HG02623 (cell line): ENCODE measurements around the gene DGKB.

ENCODE experiments used
- ATAC-seq: cut with Tn5 transposase; IDR thresholded peaks from one replicate; pipeline ENCODE4 v1.9.1; 2021; ENCODE audit warnings: moderate library complexity; ENCODE audit not compliant: unreplicated experiment

DGKB gene

DNA sequence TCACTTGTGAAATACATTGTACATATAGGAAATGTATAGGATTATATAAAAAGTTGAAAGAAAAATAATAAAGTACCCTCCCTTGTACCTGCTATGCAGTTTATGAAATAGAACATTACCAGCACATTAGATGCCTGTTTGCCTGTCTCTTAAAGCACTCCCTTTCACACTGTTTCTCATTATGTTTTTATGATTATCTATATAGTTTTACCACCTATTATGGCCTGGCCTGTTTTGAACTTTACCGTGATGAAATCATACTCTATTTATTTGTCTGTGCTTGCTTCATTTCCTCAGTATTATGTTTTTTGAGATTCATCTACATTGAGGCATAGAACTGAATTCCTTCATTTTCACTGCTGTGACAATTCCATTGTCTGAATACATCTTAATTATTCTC, 41.1 kb downstream of the DGKB start:
- no peak for ATAC-seq

DNA sequence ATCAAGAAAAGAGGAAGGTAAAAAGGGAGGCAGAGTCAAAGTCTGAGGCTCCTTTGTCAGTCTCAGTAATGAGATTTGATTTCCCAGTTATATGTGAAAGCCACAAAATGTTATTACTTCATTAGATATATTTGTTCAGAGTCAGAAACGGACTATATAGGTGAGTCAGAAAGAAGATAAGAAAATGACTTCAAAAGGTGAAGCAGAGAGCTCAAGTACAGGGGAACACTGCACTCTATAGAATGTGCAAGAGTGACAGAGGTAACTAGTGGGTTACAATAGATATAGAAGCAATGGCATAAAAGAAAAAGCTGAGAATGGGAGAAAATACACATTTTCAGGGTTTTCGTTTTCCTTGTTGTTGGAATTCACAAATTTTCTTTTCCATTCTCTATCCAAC, 43.3 kb downstream of the DGKB start:
- ATAC-seq = no peak

DNA sequence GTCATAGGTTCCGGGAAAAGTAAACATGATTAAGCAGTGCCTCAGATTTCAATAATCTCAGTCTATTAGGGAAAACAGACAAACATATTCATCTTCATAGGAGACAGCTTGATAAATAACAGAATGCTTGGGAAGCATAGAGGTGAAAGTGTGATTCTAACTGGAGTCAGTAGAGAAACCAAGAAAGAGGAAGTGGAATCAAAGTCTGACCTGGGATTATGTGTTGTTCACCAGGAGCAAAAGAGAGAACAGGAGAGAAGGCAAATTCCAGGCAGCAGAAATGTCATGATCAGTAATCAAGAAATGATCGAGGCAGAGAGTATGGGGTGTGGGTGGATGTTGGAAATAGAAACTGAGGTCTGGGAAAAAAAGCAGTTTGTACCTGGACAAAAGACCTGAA, 43.7 kb downstream of the DGKB start:
- no peak for ATAC-seq

DNA sequence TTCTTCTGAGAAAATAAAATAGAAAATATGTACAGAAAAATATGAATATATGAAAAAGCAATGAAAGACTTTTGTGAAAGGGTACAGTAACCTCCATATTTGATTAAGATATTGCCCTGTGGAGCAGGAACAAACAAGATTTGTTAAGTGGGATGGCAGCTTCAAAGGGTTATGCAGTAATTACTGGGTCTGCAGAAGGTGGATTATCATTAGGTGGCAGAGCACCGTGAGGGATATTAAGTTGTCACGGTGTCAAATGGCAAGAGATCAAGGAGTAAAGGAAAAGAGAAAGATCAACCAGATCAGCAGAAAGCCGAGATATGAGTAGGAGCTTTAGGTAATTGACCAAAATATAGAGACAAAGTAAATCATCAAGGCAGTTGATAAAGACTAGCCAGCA, 44.1 kb downstream of the DGKB start:
- ATAC-seq = no peak

DNA sequence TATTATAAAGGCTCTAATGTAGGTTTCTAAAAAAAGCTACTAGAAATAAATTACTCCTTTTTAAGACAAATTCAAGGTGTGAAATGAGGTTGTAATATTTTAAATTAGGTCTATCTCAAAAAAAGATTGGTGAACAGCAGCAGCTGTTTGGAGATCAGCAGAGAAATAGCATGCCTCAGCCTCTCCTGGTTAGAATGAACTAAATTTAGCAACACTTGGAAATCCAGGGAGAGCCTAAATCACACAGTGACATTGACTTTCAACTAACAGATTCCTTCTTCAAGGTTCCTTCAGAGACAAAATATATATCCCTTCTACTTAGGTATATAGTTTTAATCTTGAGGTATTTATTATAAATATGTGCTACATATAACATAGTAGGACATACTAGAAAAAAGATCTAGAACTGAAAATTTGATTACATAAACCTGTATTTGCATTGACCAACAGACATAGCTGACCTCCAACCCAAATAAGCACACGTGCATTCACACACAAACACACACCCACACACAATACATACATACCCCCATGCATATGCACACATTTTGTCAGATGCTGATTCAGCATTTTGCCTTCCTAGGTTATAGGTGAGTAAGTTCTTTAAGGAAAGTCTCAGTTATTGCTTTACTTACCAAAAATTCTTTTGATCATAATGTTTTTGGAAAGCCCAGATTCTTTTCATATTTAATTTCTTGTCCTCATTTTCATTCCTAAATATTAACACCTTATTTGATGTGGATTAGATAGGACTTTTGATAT, 47.3 kb downstream of the DGKB start:
- no peak for ATAC-seq

DNA sequence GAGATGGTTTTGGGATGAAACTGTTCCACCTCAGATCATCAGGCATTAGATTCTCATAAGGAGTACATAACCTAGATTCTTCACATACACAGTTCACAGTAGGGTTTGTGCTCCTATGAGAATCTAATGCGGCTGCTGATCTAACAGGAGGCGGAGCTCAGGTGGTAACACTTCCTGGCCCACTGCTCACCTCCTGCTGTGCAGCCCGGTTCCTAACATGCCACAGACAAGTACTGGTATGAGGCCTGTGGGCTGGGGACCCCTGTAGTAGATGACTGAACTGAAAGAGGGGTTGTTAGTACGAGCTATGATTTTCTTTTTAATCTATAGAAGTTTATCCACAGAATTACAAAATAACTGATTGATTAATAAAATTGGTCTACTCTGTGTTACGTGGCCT, 48.1 kb downstream of the DGKB start:
- ATAC-seq = no peak

DNA sequence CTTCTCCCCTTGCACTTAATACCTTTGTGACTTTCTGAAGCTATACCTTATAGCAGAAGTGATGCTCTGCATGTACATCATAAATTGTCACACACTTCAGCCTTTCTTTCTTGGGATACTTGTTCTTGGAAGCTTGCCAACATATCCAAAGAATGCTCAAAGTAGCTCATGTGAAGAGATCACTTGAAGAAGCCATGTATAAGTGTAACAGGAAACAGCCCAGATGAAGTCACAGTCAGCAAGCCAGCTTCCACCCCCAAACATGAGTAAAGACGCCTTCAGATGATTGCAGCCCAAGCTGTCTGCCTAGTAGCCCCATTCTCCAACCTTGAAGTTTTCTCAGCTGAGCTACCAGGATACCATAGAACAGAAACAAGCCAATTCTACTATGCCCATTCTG, 50.9 kb downstream of the DGKB start:
- ATAC-seq = no peak

DNA sequence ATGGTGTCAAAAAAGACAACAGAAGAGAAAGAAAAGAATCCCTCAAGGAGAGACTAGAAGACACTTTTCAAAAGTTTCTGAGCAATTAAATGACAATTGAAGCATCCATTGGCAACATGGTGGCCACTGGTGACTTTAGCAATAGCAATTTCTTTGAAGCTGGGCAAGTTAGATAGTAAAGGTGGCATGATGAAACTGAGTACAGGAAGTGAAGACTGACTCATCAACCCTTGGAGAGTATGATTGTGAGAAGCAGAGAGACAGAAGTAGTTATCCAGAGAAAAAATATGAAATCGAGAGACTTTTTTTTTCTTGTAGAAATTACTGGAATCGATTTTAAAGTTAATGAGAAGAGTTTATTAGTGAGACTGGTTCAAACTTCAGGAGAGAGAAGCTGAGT, 52.5 kb downstream of the DGKB start:
- ATAC-seq = no peak

DNA sequence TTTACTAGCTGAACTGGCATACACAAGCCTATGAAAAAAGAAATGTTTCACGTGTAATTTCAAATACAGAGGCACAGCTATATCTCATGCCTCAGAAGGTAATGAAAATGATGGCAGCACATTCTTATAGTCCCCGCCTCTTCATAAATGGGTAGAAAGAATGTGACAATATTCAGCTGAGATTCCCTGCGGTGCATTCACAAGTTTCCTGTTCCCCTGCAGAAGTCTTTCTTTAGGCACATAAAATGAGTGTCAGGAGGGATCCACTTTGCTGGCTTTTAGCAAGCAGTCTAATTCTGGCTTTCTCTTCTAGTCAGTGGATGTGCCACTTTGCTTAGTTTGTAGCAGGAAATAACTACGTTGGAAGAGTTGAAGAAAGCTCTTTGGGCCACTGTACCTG, 56.1 kb downstream of the DGKB start:
- no peak for ATAC-seq

DNA sequence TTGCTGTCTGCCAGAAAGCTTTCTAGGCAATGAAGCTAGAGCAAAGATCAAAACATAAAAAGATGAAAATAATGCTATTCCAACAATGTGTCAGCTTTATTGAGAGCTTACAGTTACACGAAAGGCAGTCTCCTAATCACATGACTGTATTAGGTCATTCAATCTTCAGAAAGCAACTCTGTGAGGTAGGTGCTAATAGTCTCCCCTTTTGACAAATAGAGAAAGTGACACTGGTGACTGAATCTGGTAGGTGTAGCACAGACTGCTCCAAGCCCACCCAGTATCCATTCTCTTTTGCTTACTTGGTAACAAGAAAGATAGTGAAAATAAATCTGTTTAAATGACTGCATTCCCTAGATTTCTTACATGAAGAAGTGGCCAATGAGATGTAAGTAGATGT, 58.8 kb downstream of the DGKB start:
- no peak for ATAC-seq

DNA sequence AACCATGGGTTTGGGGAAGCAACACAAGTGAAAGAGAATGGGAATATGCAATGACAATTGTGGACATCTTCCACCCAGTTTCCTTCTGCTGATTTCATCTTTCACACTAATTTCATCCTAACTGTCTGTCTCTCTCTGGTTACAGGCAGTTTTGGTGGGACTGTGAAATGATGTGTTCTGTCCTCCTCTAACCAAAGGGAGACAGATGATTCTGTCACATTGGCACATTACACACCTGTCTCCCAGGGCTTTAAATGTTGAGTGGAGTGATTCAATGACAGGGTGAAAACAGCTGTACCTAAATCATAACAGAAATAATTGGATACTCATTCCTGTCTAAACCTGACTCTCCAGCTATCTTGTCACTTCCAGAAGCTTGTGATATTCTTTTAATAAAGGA, 60.0 kb downstream of the DGKB start:
- ATAC-seq = no peak

DNA sequence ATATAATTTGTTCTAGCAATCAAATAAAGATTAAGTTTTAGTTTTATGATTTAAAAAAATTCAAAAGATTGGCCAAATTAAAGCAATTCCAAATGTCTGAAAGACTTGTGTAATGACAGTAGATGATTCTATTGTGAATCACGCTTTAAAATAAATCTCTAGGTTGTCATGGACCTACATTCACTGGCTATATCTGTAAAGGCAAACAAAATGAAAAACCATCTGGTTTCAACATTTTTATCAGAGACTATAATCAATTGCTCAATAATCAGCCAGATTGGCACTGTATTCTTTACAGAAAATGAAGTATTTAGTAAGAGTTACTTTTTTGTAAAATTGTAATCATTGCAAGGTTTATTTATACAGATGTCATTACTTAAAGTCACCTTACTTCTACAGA, 60.7 kb downstream of the DGKB start:
- ATAC-seq = no peak

DNA sequence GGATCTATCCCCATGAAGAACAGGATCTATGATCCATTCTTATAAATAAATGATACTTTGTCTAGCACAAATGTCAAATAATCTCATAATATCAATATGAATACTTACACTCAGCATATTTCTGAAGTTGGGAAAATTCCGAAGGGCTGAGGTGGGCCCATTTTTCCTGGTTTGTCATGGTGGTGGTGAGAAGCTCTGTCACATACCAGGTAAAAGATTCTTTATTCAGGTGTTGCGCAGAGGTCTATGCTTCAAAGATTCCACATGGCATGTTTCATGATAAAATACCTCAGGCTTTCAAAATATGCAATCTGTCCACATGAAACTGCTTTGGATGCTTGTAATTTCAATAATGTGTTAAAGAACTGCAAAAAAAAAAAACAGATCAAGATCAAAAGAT, 61.5 kb downstream of the DGKB start:
- no peak for ATAC-seq

DNA sequence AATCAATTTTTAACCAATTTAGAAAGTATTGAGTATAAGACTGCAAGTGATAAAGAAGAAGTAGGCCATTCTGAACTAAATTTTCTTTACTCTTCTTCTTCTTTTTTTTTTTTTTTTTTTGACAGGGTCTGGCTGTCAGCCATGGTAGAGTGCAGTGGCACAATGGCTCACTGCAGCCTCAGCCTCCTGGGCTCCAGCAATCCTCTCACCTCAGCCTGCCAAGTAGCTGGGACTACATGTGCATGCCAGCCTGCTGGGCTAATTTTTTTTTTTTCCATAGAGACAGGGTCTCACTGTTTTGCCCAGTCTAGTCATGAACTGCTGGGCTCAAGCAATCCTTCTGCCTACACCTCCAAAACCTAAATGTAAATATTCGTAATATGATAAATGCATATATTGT, 63.2 kb downstream of the DGKB start:
- ATAC-seq = no peak

DNA sequence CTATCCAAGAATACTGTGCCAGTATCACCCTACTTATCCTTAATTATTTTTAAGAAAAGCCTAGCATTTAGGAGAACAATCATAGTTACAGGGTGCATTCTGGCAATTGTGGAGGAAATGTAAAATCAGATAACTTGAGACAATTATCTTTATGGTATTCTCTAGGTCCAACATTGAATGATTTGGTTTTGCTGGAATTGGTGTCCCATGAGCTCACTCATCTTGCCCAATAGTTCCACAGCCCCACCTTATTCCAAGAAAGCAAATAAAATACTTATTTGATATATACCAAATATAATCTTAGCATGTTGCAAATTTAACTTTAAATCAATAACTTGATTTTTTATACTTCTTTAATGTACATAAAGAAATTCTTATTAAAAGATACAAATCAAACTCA, 65.3 kb downstream of the DGKB start:
- ATAC-seq = no peak

DNA sequence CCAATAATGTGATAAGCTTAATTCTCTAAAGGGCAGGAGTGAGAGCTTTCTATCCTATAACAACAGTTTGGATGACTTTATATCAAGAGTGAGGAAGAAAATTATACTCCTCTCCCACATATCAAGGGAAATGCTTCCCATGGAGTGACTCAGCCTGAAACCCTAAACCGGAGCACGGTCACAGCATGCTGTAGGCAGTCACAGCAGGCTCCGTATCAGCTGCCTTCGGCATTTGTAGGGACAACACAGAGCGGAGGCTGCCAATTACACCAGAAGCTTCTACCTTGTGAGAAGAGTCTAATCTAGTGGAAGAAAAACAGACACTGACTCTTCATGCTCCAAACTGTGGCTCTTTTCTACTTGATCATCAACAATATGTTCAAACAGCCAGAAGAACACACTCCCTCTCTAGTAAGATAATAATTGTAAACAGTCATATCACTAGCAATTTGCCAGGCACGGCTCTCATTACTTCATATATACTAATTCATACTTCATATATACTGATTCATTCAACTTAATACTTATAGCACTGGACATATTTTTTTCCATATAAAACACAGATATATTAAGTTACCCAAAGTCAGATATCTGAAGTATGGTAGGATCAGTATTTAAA, 65.9 kb downstream of the DGKB start:
- ATAC-seq = no peak

DNA sequence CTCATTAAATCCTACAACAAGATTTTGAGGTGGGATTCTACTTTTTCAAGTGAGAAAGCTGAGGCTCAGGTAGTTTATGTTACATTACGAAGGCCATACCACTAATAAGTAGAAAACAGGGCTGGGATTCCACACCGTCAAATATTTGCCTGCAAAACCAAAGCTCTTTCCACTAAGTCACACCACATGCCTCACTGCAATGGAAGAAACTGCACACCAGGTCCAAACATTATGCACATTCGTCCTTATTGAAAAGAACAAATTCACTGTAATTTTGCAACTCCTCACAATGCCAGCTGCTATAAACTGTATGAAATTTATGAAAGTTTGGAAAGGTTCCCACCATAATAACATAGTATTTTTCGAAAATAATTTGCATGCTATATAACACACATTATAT, 66.5 kb downstream of the DGKB start:
- ATAC-seq = no peak

DNA sequence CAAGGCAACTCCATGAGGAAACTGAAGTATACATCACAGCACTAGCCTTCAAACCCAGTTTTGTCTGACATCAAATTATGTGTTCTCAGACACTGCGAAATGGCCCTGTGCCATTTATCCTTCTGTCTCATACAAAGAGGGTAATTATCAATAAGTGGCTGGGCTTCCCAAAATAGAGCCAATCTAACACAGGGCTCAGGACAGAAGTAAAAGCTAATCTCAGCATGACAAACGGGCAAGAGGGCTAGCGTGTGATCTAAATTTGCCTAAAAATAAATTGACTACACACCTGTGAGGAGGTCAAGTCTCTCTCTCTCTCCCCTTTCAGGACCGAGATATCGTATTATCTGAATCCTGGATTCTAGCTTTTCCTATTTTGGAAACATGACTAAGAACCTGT, 67.2 kb downstream of the DGKB start:
- ATAC-seq = no peak

DNA sequence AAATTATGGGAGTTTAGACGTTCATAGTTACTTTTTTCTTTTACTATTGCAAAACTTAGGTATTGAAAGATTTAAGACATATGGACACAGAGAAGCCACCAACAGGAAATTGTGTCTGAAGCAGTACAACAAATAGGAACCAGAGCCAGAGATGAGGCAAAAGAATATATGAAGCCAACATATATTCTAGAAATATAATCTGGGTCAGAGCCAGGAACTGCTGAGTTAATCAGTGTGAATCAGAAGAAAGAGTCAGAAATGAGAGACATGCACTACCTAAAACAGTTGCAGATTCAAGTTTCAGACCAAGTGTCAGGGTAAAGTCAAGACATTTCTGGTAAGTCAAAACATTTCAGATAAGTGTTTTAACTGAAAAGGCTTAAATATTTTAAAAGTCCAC, 67.7 kb downstream of the DGKB start:
- ATAC-seq = no peak

DNA sequence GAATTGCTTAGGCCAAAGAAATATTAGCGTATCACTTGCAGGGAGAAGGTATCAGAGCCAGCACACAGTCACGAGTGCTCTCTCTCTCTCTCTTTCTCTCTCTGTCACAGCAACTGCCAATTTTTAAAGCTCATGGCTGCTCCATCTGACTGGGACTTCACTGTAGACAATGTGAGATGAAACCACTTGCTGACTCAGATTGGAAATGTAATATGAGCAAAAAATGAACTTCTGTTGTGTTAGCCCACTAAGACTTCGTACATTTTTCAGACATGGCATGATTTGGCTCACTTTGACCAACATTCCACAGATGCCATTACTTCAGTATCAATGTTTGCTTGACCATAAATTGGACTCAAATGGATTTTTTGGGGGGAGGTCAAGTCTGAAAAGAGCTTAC, 68.1 kb downstream of the DGKB start:
- ATAC-seq = peak; percentile 50

DNA sequence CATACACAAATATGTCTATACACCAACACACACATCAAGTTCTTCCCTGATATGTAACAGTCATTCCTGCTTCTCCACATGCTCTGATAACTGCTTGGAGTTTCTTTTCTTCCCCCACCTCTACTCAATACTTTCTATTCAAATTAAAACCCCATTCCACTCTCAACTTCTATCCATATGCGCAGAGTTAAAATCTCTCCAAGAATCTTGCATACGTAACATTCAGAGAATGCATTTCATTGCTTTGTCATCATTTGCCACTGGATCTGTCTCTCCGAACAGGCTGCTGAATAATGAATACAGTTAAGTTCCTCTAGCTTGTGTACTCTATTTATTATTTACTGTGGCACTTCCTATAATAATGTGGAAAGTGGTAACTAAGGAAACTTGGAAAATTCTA, 68.8 kb downstream of the DGKB start:
- ATAC-seq = no peak

DNA sequence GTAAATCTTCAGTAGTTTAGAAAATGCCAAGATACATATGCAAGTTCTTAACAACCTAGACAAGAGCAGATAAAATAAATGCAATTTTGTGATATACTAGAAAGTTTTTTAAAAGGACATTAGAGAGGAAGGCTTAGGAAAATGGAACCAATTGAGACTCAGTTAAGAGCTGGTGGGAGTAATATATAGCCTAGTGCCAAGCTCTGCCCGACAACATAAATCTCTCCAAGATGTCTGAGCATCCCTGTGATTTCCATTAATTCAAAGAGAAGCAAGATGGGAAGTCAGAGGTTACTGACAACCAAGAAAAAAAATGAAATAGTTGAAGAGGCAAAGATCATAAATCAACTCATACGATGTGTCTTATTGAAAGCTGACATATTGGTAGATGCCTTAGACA, 74.5 kb downstream of the DGKB start:
- ATAC-seq = no peak

DNA sequence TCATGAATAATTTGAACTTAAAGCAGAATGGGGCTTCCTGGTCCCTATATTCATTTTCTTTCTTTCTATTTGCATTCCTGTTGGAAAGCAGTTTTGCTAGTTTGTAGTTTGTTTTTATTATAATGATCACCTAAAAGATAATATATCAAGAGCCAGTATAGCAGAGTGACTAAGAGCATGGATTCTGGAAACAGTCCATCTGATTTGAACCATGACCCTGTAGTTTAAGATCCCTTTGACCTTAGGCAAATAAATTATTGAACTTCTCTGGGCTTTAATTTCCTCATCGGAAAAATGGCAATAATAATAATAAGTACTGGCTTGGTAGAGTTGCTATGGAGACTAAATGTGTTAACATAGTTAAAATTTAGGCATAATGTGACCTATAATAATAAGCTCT, 76.1 kb downstream of the DGKB start:
- no peak for ATAC-seq
